ENCODE results near the gene DCUN1D3.

DCUN1D3 gene

DNA sequence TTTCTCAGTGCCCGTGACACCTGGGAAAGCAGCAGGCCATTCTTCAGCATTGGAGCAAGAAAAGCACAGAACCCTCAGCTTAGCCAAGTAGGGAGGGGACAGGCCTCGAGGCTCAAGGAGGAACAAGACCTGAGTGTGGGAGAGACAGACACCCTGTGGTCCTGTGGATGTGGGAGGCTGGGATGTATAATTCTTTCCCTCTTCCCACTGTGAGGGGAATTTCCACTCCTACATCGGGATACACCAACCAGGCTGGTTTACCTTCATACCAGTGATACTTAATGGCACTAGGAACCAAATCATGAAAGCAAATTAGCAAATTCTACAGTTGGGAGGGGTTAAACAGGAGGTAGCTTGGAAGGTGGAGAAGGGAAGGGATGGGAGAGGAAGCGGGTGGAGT is 42.1 kb upstream of the DCUN1D3 start:
- Histone ChIP-seq H3K36me3 (no peaks in the 10 kb centered on the region), H3K4me3 (no peak overlapping the region), H3K27ac (no peak overlapping the region), H3K27me3 (no peaks in the 10 kb centered on the region), H3K4me1 (no peaks in the 10 kb centered on the region), H3K9me3 (no peaks in the 10 kb centered on the region)
- no peak for DNase-seq
- TF ChIP-seq, protein P1, sequence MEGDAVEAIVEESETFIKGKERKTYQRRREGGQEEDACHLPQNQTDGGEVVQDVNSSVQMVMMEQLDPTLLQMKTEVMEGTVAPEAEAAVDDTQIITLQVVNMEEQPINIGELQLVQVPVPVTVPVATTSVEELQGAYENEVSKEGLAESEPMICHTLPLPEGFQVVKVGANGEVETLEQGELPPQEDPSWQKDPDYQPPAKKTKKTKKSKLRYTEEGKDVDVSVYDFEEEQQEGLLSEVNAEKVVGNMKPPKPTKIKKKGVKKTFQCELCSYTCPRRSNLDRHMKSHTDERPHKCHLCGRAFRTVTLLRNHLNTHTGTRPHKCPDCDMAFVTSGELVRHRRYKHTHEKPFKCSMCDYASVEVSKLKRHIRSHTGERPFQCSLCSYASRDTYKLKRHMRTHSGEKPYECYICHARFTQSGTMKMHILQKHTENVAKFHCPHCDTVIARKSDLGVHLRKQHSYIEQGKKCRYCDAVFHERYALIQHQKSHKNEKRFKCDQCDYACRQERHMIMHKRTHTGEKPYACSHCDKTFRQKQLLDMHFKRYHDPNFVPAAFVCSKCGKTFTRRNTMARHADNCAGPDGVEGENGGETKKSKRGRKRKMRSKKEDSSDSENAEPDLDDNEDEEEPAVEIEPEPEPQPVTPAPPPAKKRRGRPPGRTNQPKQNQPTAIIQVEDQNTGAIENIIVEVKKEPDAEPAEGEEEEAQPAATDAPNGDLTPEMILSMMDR (IDR thresholded peaks at IDR 0.05) = no peak
- intact Hi-C loops (cut with DNase I; ENCODE audit: low total_unique reads) = no loop called here

DNA sequence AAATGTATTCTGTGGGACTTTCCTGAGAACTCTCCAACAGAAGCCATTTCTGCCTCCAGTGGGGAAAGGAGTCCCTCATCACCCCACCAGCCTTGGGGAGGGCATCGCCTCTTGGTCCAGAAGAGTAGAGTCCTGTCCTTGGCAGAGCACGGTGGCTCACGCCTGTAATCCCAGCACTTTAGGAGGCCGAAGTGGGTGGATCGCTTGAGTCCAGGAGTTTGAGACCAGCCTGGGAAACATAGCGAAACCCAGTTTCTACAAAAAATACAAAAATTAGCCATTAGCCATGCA is 41.4 kb upstream of the DCUN1D3 start:
- Histone ChIP-seq H3K9me3 (no peaks in the 10 kb centered on the region), H3K4me3 (no peak overlapping the region), H3K36me3 (no peaks in the 10 kb centered on the region), H3K27me3 (no peaks in the 10 kb centered on the region), H3K4me1 (no peaks in the 10 kb centered on the region), H3K27ac (no peak overlapping the region)
- DNase-seq = no peak
- TF ChIP-seq, protein P1 (IDR thresholded peaks at IDR 0.05) = no peak
- intact Hi-C loops (cut with DNase I; ENCODE audit: low total_unique reads) = no loop called here

DNA sequence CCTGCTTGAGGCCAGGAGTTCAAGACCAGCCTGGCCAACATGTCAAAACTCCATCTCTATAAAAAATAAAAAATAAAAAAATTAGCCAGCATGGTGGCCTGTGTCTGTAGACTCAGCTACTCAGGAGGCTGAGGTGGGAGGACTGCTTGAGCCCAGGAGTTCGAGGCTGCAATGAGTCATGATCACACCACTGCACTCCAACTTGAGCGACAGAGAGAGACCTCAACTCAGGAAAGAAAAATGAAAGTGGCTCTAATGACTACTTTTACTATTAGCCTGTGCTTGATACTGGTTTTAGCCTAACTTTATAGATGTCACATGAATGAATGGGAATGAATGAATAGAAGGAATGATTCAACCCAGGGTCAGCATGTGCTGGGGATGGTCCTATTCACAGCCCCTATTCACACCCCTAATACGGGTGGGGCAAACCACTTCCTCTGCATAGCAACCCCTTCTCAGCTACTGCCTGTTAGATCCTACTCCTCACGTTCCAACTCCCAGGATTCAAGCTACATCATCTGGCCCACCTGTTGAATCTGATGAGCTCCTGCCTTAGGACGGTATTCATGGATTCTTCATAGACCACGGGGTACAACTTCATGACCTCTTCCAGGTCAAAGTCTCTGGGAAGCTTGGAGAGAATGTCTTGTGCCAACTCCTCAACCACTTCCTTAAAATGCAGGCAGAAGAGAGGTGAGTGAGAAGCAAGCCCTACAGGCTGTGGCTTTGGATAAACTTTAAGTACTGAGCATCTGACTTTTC is 40.9 kb upstream of the DCUN1D3 start:
- Histone ChIP-seq H3K27me3 (no peaks in the 10 kb centered on the region), H3K27ac (no peak overlapping the region), H3K36me3 (no peaks in the 10 kb centered on the region), H3K9me3 (no peaks in the 10 kb centered on the region), H3K4me3 (no peak overlapping the region), H3K4me1 (no peaks in the 10 kb centered on the region)
- intact Hi-C loops (cut with DNase I; ENCODE audit: low total_unique reads) = no loop called here
- no peak for DNase-seq
- TF ChIP-seq, protein P1 (IDR thresholded peaks at IDR 0.05) = no peak

DNA sequence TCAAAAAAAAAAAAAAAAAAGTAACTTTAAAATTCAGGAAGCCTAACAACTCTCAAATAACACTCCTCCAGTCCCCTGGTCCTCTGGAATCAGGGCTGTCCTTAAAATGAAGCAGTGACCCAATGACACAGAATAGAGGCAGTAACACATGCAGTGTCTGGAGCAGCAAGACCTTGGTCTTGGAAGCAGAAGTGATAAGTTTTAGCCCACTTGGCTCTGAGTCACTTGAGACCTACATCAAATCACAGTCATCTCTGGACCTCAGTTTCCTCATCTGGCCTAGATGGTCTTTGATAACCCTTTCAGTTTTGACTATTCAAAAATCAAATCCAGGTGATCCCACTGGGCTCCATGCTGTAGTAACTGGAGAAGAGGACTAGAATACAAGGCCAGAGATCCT is 39.5 kb upstream of the DCUN1D3 start:
- DNase-seq = no peak
- no peaks in the 10 kb centered on the region for H3K4me1 ChIP-seq
- intact Hi-C loops (cut with DNase I; ENCODE audit: low total_unique reads) = no loop called here
- H3K27ac ChIP-seq = no peak overlapping the region
- no peaks in the 10 kb centered on the region for H3K27me3 ChIP-seq
- no peaks in the 10 kb centered on the region for H3K36me3 ChIP-seq
- H3K9me3 ChIP-seq = no peaks in the 10 kb centered on the region
- H3K4me3 ChIP-seq = no peak overlapping the region
- TF ChIP-seq, protein P1 (IDR thresholded peaks at IDR 0.05) = no peak

DNA sequence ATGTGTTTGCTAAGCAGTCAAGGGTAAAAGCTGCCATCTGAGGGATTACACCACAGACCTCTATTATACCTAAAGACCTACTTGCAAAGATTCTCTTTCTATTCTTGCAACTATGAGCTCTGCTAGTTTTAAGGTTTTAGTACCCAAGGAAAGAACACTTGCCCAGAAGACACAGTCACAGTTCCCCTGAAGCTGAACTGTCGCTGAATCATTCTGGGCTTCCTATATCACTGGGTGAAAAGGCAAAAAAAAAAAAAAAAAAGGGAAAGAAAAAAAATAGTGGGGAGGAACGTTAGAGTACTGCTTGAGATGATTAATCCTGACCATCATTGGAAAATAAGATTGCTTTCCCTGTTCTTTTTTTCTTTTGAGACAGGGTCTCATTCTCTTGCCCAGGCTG is 38.3 kb upstream of the DCUN1D3 start:
- Histone ChIP-seq H3K27ac (no peak overlapping the region), H3K9me3 (no peaks in the 10 kb centered on the region), H3K4me1 (no peaks in the 10 kb centered on the region), H3K27me3 (no peaks in the 10 kb centered on the region), H3K36me3 (no peaks in the 10 kb centered on the region), H3K4me3 (no peak overlapping the region)
- TF ChIP-seq, protein P1 (IDR thresholded peaks at IDR 0.05) = no peak
- DNase-seq = no peak
- intact Hi-C loops (cut with DNase I; ENCODE audit: low total_unique reads) = no loop called here

DNA sequence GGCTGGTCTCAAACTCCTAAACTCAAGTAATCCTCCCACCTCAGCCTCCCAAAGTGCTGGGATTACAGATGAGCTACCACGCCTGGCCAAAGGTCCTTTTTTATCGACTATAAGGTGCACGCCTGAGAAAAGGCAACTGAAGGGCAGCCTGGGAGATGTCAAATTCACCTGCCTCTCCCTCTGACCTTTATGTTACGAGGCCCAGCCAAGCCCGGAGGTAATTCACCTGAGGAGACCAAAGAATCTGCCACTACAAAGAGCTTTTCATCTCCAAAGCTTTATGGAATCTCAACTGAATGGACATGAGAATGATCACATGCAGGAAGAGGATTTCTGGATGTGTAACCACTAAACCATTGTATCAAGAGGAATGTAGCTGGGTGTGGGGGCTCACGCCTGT is 37.6 kb upstream of the DCUN1D3 start:
- H3K4me3 ChIP-seq = no peak overlapping the region
- H3K27me3 ChIP-seq = no peaks in the 10 kb centered on the region
- TF ChIP-seq, protein P1 (IDR thresholded peaks at IDR 0.05) = no peak
- H3K9me3 ChIP-seq = no peaks in the 10 kb centered on the region
- no peaks in the 10 kb centered on the region for H3K4me1 ChIP-seq
- no peak overlapping the region for H3K27ac ChIP-seq
- H3K36me3 ChIP-seq = no peaks in the 10 kb centered on the region
- DNase-seq = no peak
- intact Hi-C loops (cut with DNase I; ENCODE audit: low total_unique reads) = no loop called here

Measured in tibial artery (tissue), 4 donors.